K562 (cell line): ENCODE results near the gene SLC35G2. TPM values are rescaled to one million over a fixed set of nuclear protein-coding genes. Genes with fewer than 3 reads are reported as not detected.

ENCODE experiments used
- ATAC-seq: fragments of 200-7000 bp; cut with Tn5 transposase; 3 replicates; pipeline ENCODE4 v1.9.1; 2020; ENCODE audit warnings: moderate library complexity
- BruUV-seq: library from RNA; stranded (reverse); fragments of 400-500 nt; replicated peaks from 2 replicates; lab custom pipeline; 2021; lab: Mats Ljungman, UMichigan
- CTCF ChIA-PET: fragments of 300-600 bp; formaldehyde crosslinking; extraction: SDS; loops from one replicate; lab custom pipeline; 2021; ENCODE audit warnings: low intra/inter-chr PET ratio; lab: Yijun Ruan, JAX
- POLR2A ChIA-PET: fragments of 300-600, 350-650 bp; sonication (Branson Sonifier 250); formaldehyde crosslinking; extraction: SDS; loops from one replicate; lab custom pipeline; 2021; ENCODE audit warnings: antibody characterized with exemption, inconsistent platforms; lab: Yijun Ruan, JAX
- DNase-seq, 4 experiments: peaks; one replicate each; pipeline versions ENCODE4 v3.0.0 to v3.0.0-alpha.2; 2011 to 2018; ENCODE audit warnings: low spot score in 3 of 4, mixed read lengths in 3 of 4; ENCODE audit errors: extremely low read depth in 1 of 4
- FAIRE-seq: peaks from 2 replicates; lab custom pipeline; 2011; peaks lifted over from hg19 to GRCh38; lab: Jason Lieb, UNC
- H2AFZ ChIP-seq: 2 replicates; pipeline ENCODE4 v1.6.0; 2011; ENCODE audit warnings: low read depth, low read length, control low read depth, inconsistent platforms
- H3K27ac ChIP-seq: fragments of 200-600 bp; 3 replicates; pipeline ENCODE4 v1.8.0; 2011; ENCODE audit warnings: low read depth, mild to moderate bottlenecking, control low read depth, inconsistent platforms, low read length, moderate library complexity, mixed read lengths; ENCODE audit errors: extremely low read depth
- H3K27me3 ChIP-seq, 2 experiments: fragments of 300-600 bp in 1 of 2; 2 replicates in 1 of 2; 3 replicates in 1 of 2; pipeline versions ENCODE4 v1.6.0 to v1.8.0; 2011; ENCODE audit warnings: inconsistent platforms in 2 of 2, low read length in 2 of 2, mild to moderate bottlenecking in 1 of 2, mixed read lengths in 1 of 2, moderate library complexity in 1 of 2; ENCODE audit not compliant: control insufficient read depth in 2 of 2, insufficient read depth in 2 of 2
- H3K36me3 ChIP-seq: fragments of 300-600 bp; 3 replicates; pipeline ENCODE4 v1.8.0; 2011; ENCODE audit warnings: mild to moderate bottlenecking, low read length, inconsistent platforms; ENCODE audit not compliant: control insufficient read depth, insufficient read depth
- H3K4me1 ChIP-seq, 2 experiments: fragments of 200-600 bp in 1 of 2; replicated peaks in 1 of 2; 2 replicates in 1 of 2; 3 replicates in 1 of 2; pipeline versions ENCODE4 v1.5.1 to v1.8.0; 2011; ENCODE audit warnings: inconsistent platforms in 2 of 2, low read length in 2 of 2, mild to moderate bottlenecking in 1 of 2, mixed read lengths in 1 of 2, moderate library complexity in 1 of 2; ENCODE audit not compliant: control insufficient read depth in 2 of 2, insufficient read depth in 2 of 2
- H3K4me2 ChIP-seq: 2 replicates; pipeline ENCODE4 v1.6.1; 2011; ENCODE audit warnings: low read length, control low read depth, inconsistent platforms, mixed read lengths; ENCODE audit not compliant: insufficient read depth
- H3K4me3 ChIP-seq: fragments of 200-600 bp; sonication (generic), shearing (Covaris generic); 2 replicates; pipeline ENCODE4 v1.5.1; 2016; ENCODE audit warnings: control low read depth, inconsistent platforms
- H3K79me2 ChIP-seq: fragments of 200-600 bp; 3 replicates; pipeline ENCODE4 v1.8.0; 2011; ENCODE audit warnings: low read length, inconsistent platforms; ENCODE audit not compliant: control insufficient read depth, insufficient read depth
- H3K9ac ChIP-seq, 2 experiments: 2 replicates each; pipeline versions ENCODE4 v1.6.0 to v1.6.1; 2011; ENCODE audit warnings: low read depth in 2 of 2, low read length in 2 of 2, control low read depth in 1 of 2, inconsistent platforms in 1 of 2, mild to moderate bottlenecking in 1 of 2, mixed read lengths in 1 of 2; ENCODE audit not compliant: insufficient read depth in 1 of 2
- H3K9me1 ChIP-seq: one replicate; pipeline ENCODE4 v1.6.0; 2011; ENCODE audit warnings: inconsistent platforms, mild to moderate bottlenecking, low read length, moderate library complexity; ENCODE audit not compliant: control insufficient read depth, insufficient read depth
- H3K9me3 ChIP-seq: replicated peaks from 2 replicates; pipeline ENCODE4 v1.5.1; 2011; ENCODE audit warnings: low read depth, low read length, inconsistent platforms; ENCODE audit not compliant: control insufficient read depth, insufficient read depth
- H4K20me1 ChIP-seq: replicated peaks from 2 replicates; pipeline ENCODE4 v1.6.1; 2011; ENCODE audit warnings: low read length, inconsistent platforms, mixed read lengths; ENCODE audit not compliant: control insufficient read depth, insufficient read depth
- CREM ChIP-seq: IDR thresholded peaks from 2 replicates; pipeline ENCODE4 v1.6.1; 2014; ENCODE audit warnings: antibody characterized with exemption, low read depth
- FOXP4 ChIP-seq: sonication (generic); formaldehyde crosslinking; IDR thresholded peaks from 2 replicates; pipeline ENCODE4 v1.8.0; 2022; ENCODE audit warnings: mild to moderate bottlenecking, missing genetic modification reagents, borderline replicate concordance
- GABPA ChIP-seq: fragments of 200-800 bp; sonication (Bioruptor generic); conservative IDR thresholded peaks from 2 replicates; pipeline ENCODE4 v1.6.1; 2016; ENCODE audit warnings: low read depth, missing genetic modification characterization, missing compliant biosample characterization
- GATAD2B ChIP-seq: fragments of 450-650 bp; IDR thresholded peaks from 2 replicates; pipeline ENCODE4 v1.6.1; 2017; ENCODE audit warnings: mild to moderate bottlenecking, borderline replicate concordance
- KDM4B ChIP-seq, 2 experiments: fragments of 450-650 bp in 1 of 2; sonication (generic) in 1 of 2; IDR thresholded peaks; 2 replicates each; pipeline ENCODE4 v1.6.1; 2016 to 2017; ENCODE audit warnings: borderline replicate concordance in 2 of 2, antibody characterized with exemption in 1 of 2, low read depth in 1 of 2, mild to moderate bottlenecking in 1 of 2
- MCM2 ChIP-seq: fragments of 450-650 bp; IDR thresholded peaks from 2 replicates; pipeline ENCODE4 v1.6.1; 2017; ENCODE audit warnings: low read depth, mild to moderate bottlenecking
- SMC3 ChIP-seq: conservative IDR thresholded peaks from 2 replicates; pipeline ENCODE4 v1.6.1; 2011; ENCODE audit warnings: low read depth, low read length, improper control_type of control experiment; ENCODE audit not compliant: insufficient read depth
- SREBF2 ChIP-seq: sonication (generic); formaldehyde crosslinking; IDR thresholded peaks from 2 replicates; pipeline ENCODE4 v1.4.0; 2020; ENCODE audit warnings: mild to moderate bottlenecking, missing genetic modification reagents
- TARDBP ChIP-seq: fragments of 450-650 bp; IDR thresholded peaks from 2 replicates; pipeline ENCODE4 v1.6.1; 2016
- XRCC5 ChIP-seq: fragments of 200-400 bp; formaldehyde crosslinking; IDR thresholded peaks from 2 replicates; pipeline ENCODE4 v1.6.1; 2017; ENCODE audit warnings: low read depth, mild to moderate bottlenecking, low read length
- ZFP1 ChIP-seq: fragments of 450-650 bp; formaldehyde crosslinking; IDR thresholded peaks from 2 replicates; pipeline ENCODE4 v1.4.0; 2020; ENCODE audit warnings: mild to moderate bottlenecking, mixed read lengths
- ZSCAN29 ChIP-seq: fragments of 450-650 bp; IDR thresholded peaks from 2 replicates; pipeline ENCODE4 v1.6.1; 2017
- WGBS: fragments of 100-300 bp; shearing (Covaris generic); methylation state at CpG from one replicate; pipeline ENCODE4 v1.1.6; 2016; ENCODE audit warnings: low coverage, mixed read lengths; ENCODE audit not compliant: insufficient coverage; ENCODE audit errors: missing lambda C conversion rate; 5-methylcytosine and 5-hydroxymethylcytosine counted together
- in situ Hi-C: fragments of 300-500 bp; cut with MboI; formaldehyde crosslinking; loops from 4 replicates; pipeline ENCODE4 v1.15.0; 2018; ENCODE audit warnings: inconsistent platforms, mixed read lengths
- intact Hi-C: fragments of 100-400 bp; cut with micrococcal nuclease; formaldehyde crosslinking; loops from 2 replicates; pipeline ENCODE4 v1.14.2; 2022
- polyA plus RNA-seq, 8 experiments: library from polyadenylated mRNA; depleted of rRNA in 4 of 8; stranded (reverse) in 5 of 8; unstranded in 3 of 8; fragments of >200 nt; fragmentation: Nextera tagmentation in 2 of 8; fragmentation: Illumina TruSeq in 1 of 8; extraction: Ambion mirVana in 2 of 8; extraction: Trizol in 1 of 8; gene quantifications; 2 replicates each; pipeline versions ENCODE4 v1.2.1 to v1.2.3, GENCODE V29; 2011 to 2014; ENCODE audit warnings: inconsistent platforms in 1 of 8, missing spikeins in 1 of 8
- total RNA-seq, 7 experiments: library from RNA; depleted of rRNA in 6 of 7; stranded (reverse); fragments of >200 nt in 6 of 7; fragmentation: Illumina TruSeq in 2 of 7; extraction: Trizol in 2 of 7; gene quantifications; 2 replicates each; pipeline versions ENCODE4 v1.2.1 to v1.2.3, GENCODE V29; 2011 to 2021; ENCODE audit warnings: low replicate concordance in 1 of 7

Gene SLC35G2
- total and polyA plus RNA-seq, 9 of the 15 experiments (the other 6 are each of a cell fraction or from before 2014, with no cell fraction given): 2.6 to 5.9 (median 3.2) TPM

GRCh38 chr3:136903899-136904298, 85.0 kb downstream of the SLC35G2 start:
- H3K27me3 ChIP-seq: no peaks in the 10 kb centered on the region
- H2AFZ ChIP-seq: no peak overlapping the region
- TF ChIP-seq ZFP1 (CRISPR knock-in tag) (peak; percentile 62), MCM2 (no peak), FOXP4 (CRISPR knock-in tag) (no peak)
- intact Hi-C loops: no loop called here
- H3K9me1 ChIP-seq: no peaks in the 10 kb centered on the region
- DNase-seq (no peak), ATAC-seq (no peak), FAIRE-seq (no peak)
- WGBS: 86% methylated on average over 1 of the region's 1 CpG
- no peak overlapping the region for H3K4me2 ChIP-seq
- POLR2A ChIA-PET: no interaction called here
- no peak overlapping the region for H3K4me3 ChIP-seq
- H3K36me3 ChIP-seq: no peaks in the 10 kb centered on the region
- no peak overlapping the region for H3K9ac ChIP-seq
- H3K27ac ChIP-seq: no peak overlapping the region
- CTCF ChIA-PET: no interaction called here
- H3K4me1 ChIP-seq: peaks cover 10 to 36% of the 10 kb centered on the region in 2 experiments; a peak in 4 of 5 replicates
- BruUV-seq: no TSS peak
- peaks cover 10% of the 10 kb centered on the region for H4K20me1 ChIP-seq
- peaks cover 85% of the 10 kb centered on the region for H3K79me2 ChIP-seq
- no peaks in the 10 kb centered on the region for H3K9me3 ChIP-seq
- in situ Hi-C loops: no loop called here

- Histone ChIP-seq H2AFZ (no peak overlapping the region), H3K9ac (no peak overlapping the region), H4K20me1 (peaks cover 6% of the 10 kb centered on the region), H3K79me2 (peaks cover 91% of the 10 kb centered on the region), H3K9me3 (no peaks in the 10 kb centered on the region), H3K36me3 (no peaks in the 10 kb centered on the region), H3K4me1 (peaks cover 10 to 29% of the 10 kb centered on the region in 2 experiments; a peak in 4 of 5 replicates), H3K9me1 (no peaks in the 10 kb centered on the region), H3K4me2 (no peak overlapping the region), H3K27ac (no peak overlapping the region), H3K4me3 (no peak overlapping the region), H3K27me3 (no peaks in the 10 kb centered on the region)
- CTCF ChIA-PET: no interaction called here
- ATAC-seq: no peak
- in situ Hi-C loops (no loop called here), intact Hi-C loops (no loop called here)
- 22% methylated on average over 1 of the region's 4 CpGs for WGBS
- POLR2A ChIA-PET: no interaction called here
- no peak for FAIRE-seq
- no peak for TF ChIP-seq ZSCAN29
- TF ChIP-seq CREM: no peak
- TF ChIP-seq GATAD2B: no peak
- no peak for TF ChIP-seq XRCC5
- no peak for TF ChIP-seq KDM4B (IDR thresholded peaks at IDR 0.05; ENCODE audit: borderline replicate concordance in 2 of 2, low read depth in 1 of 2)
- no peak for TF ChIP-seq TARDBP
- TF ChIP-seq GABPA: no peak
- TF ChIP-seq SREBF2 (CRISPR knock-in tag): no peak
- no peak for TF ChIP-seq SMC3
- no TSS peak for BruUV-seq
- DNase-seq: no peak
Observed at GRCh38 chr3:136904746-136905145, 85.8 kb downstream of the SLC35G2 start.
